ENCODE measurements around the gene CDC42SE2. TPM values are rescaled to one million over a fixed set of nuclear protein-coding genes. Genes with fewer than 3 reads are reported as not detected.

Gene CDC42SE2
- polyA plus RNA-seq, 1 experiment: 6.7 TPM

GRCh38 chr5:131230406-131230805 lies 33.4 kb upstream of the CDC42SE2 start:
- TF ChIP-seq CTCF (IDR thresholded peaks at IDR 0.05; ENCODE audit: insufficient read depth, low read depth, low read length): no peak
- Histone ChIP-seq H3K36me3 (ENCODE audit: control insufficient read depth, insufficient read depth, low read length) (no peaks in the 10 kb centered on the region), H3K4me3 (ENCODE audit: low read depth, low read length) (no peak overlapping the region), H3K27me3 (ENCODE audit: control insufficient read depth, insufficient read depth, low read length) (no peaks in the 10 kb centered on the region)
- DNase-seq (ENCODE audit: low read depth): no peak
- POLR2A ChIA-PET: no interaction called here
- CTCF ChIA-PET: no interaction called here

DNA sequence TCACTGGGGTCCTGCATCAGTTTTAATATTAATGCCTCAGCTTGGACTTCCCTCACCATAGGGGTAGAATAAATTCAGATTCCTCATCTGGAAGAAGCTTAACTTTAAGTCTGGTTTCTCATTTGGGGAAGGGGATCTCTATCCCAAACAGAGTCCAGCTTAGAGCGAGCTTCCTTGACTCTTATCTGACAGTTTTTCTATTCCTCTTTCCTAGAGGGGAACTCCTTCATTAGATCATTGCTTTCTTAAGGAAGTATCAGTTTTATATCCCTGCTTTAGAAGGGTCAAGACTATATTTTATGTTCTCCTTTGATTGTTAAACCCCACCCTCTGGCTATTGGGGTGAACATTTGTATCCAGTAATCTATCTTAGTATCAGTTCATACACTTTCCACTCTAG lies 24.2 kb upstream of the CDC42SE2 start:
- H3K36me3 ChIP-seq (ENCODE audit: control insufficient read depth, insufficient read depth, low read length): no peaks in the 10 kb centered on the region
- DNase-seq (ENCODE audit: low read depth): no peak
- no peak overlapping the region for H3K4me3 ChIP-seq (ENCODE audit: low read depth, low read length)
- POLR2A ChIA-PET: no interaction called here
- no peaks in the 10 kb centered on the region for H3K27me3 ChIP-seq (ENCODE audit: control insufficient read depth, insufficient read depth, low read length)
- TF ChIP-seq CTCF (IDR thresholded peaks at IDR 0.05; ENCODE audit: insufficient read depth, low read depth, low read length): no peak
- CTCF ChIA-PET: interaction anchor here (0.6 to 1.3 kb wide), 2 partner anchors 8 to 14 kb away, joined by 3 to 4 read pairs; no protein-coding TSS in a partner anchor

DNA sequence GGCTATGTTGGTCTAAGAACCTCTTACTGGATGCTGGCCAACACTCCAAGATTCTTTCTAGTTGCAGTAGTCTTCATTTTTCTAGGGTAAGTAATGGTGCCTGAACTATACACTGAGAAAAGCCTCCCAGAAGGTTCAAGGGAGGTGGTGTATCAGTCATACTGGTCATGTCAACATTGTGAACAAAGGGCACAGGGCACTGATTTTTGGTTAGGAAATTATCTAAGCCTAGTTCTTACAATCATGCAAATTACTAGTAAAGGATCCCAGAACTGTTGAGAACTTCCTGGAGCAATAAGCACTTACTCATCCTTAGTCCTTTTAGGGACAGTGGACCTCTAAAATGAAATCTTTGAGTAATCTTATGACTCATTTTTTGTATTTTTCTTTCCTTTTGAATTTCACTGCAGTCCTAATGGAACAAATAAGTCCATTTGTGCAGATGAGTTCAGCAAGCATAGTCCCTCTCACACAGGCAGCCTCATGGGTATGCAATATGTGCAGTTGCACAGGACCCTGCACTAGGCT lies 21.1 kb upstream of the CDC42SE2 start:
- CTCF ChIA-PET: no interaction called here
- peak; percentile 68 for DNase-seq (ENCODE audit: low read depth)
- Histone ChIP-seq H3K27me3 (ENCODE audit: control insufficient read depth, insufficient read depth, low read length) (no peaks in the 10 kb centered on the region), H3K4me3 (ENCODE audit: low read depth, low read length) (no peak overlapping the region), H3K36me3 (ENCODE audit: control insufficient read depth, insufficient read depth, low read length) (no peaks in the 10 kb centered on the region)
- POLR2A ChIA-PET: no interaction called here
- no peak for TF ChIP-seq CTCF (IDR thresholded peaks at IDR 0.05; ENCODE audit: insufficient read depth, low read depth, low read length)

DNA sequence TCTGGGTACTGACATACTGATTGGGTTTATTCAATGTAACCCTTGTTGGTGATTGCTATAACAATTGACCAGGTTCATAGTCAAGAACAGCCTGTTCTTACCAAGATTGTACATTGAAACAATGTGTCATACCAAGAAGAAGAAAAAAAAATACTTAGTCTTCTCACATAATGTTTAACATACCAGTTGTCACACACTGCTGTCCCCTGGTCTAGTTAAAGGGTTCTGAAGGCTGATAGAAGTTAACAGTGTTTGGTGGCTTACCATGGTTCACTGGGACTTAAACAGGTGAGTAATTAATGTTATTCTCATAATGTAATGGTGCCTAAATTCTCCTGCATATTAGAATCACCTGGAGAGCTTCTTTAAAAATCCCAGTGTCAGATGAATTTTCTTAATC lies 18.5 kb upstream of the CDC42SE2 start:
- no peaks in the 10 kb centered on the region for H3K36me3 ChIP-seq (ENCODE audit: control insufficient read depth, insufficient read depth, low read length)
- POLR2A ChIA-PET: no interaction called here

DNA sequence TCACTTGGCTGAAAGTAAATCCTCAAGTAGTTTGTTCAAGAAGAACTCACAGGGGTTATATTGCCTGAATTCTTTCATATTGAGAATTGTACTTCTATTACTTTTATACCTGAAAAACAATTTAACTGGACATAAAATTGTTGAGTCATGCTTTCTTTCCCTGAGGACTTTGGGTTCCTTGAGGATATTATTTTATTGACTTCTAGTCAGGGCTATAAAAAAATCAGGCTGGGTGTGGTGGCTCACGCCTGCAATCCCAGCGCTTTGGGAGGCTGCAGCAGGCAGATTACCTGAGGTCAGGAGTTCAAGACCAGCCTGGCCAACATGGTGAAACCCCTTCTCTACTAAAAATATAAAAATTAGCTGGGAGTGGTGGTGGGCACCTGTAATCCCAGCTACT lies 17.9 kb upstream of the CDC42SE2 start:
- Histone ChIP-seq H3K36me3 (ENCODE audit: control insufficient read depth, insufficient read depth, low read length) (no peaks in the 10 kb centered on the region), H3K4me3 (ENCODE audit: low read depth, low read length) (no peak overlapping the region), H3K27me3 (ENCODE audit: control insufficient read depth, insufficient read depth, low read length) (no peaks in the 10 kb centered on the region)
- DNase-seq (ENCODE audit: low read depth): no peak
- ChIA-PET CTCF (interaction anchor here (1.2 kb wide), 1 partner anchor 169 kb away, joined by 3 read pairs; no protein-coding TSS in a partner anchor), POLR2A (no interaction called here)
- no peak for TF ChIP-seq CTCF (IDR thresholded peaks at IDR 0.05; ENCODE audit: insufficient read depth, low read depth, low read length)

More for the DNA sequence above, 18.5 kb upstream of the CDC42SE2 start:
- CTCF ChIA-PET: interaction anchor here (1.2 kb wide), 1 partner anchor 170 kb away, joined by 3 read pairs; no protein-coding TSS in a partner anchor
- TF ChIP-seq CTCF (IDR thresholded peaks at IDR 0.05; ENCODE audit: insufficient read depth, low read depth, low read length): no peak
- H3K4me3 ChIP-seq (ENCODE audit: low read depth, low read length): no peak overlapping the region
- DNase-seq (ENCODE audit: low read depth): no peak
- no peaks in the 10 kb centered on the region for H3K27me3 ChIP-seq (ENCODE audit: control insufficient read depth, insufficient read depth, low read length)

All from BJ (cell line).